Stimulated activated CD4-positive, alpha-beta T cell treated with anti-CD3 and anti-CD28 coated beads, Interleukin-15, amount 100 ng/mL, for 1 hour (primary cell): ENCODE measurements around the gene HLA-F.

ENCODE experiments used
- DNase-seq, 2 donors: peaks; one replicate each; pipeline ENCODE4 v3.0.0-alpha.2; 2020; ENCODE audit warnings: low read depth in 1 of 2, low spot score in 1 of 2

HLA-F gene

DNA sequence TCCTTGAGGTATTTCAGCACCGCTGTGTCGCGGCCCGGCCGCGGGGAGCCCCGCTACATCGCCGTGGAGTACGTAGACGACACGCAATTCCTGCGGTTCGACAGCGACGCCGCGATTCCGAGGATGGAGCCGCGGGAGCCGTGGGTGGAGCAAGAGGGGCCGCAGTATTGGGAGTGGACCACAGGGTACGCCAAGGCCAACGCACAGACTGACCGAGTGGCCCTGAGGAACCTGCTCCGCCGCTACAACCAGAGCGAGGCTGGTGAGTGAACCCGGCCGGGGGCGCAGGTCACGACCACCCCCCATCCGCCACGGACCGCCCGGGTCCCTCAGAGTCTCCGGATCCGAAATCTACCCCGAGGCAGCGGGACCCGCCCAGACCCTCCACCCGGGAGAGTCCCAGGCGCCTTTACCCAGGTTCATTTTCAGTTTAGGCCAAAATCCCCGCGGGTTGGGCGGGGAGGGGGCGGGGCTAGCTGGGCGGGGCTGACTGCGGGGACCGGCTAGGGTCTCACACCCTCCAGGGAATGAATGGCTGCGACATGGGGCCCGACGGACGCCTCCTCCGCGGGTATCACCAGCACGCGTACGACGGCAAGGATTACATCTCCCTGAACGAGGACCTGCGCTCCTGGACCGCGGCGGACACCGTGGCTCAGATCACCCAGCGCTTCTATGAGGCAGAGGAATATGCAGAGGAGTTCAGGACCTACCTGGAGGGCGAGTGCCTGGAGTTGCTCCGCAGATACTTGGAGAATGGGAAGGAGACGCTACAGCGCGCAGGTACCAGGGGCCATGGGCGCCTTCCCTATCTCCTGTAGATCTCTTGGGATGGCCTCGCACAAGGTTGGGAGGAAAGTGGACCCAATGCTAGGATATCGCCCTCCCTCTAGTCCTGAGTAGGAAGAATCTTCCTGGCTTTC, 693 bp downstream of the HLA-F start:
- DNase-seq, result peak; percentile 60 to 87

DNA sequence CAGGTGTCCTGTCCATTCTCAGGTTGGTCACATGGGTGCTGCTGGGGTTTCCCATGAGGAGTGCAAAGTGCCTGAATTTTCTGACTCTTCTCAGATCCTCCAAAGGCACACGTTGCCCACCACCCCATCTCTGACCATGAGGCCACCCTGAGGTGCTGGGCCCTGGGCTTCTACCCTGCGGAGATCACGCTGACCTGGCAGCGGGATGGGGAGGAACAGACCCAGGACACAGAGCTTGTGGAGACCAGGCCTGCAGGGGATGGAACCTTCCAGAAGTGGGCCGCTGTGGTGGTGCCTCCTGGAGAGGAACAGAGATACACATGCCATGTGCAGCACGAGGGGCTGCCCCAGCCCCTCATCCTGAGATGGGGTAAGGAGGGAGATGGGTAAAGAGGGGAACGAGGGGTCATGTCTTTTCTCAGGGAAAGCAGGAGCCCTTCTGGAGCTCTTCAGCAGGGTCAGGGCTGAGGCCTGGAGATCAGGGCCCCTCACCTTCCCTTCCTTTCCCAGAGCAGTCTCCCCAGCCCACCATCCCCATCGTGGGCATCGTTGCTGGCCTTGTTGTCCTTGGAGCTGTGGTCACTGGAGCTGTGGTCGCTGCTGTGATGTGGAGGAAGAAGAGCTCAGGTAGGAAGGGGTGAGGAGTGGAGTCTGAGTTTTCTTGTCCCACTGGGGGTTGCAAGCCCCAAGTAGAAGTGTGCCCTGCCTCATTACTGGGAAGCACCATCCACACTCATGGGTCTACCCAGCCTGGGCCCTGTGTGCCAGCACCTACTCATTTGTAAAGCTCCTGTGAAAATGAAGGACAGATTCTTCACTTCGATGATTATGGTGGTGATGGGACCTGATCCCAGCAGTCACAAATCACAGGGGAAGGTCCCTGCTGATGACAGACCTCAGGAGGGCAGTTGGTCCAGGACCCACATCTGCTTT, 2.0 kb downstream of the HLA-F start:
- no peak for DNase-seq

DNA sequence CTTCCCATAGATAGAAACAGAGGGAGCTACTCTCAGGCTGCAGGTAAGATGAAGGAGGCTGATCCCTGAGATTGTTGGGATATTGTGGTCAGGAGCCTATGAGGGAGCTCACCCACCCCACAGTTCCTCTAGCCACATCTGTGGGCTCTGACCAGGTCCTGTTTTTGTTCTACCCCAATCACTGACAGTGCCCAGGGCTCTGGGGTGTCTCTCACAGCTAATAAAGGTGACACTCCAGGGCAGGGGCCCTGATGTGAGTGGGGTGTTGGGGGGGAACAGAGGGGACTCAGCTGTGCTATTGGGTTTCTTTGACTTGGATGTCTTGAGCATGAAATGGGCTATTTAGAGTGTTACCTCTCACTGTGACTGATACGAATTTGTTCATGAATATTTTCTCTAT, 2.8 kb downstream of the HLA-F start:
- no peak for DNase-seq

DNA sequence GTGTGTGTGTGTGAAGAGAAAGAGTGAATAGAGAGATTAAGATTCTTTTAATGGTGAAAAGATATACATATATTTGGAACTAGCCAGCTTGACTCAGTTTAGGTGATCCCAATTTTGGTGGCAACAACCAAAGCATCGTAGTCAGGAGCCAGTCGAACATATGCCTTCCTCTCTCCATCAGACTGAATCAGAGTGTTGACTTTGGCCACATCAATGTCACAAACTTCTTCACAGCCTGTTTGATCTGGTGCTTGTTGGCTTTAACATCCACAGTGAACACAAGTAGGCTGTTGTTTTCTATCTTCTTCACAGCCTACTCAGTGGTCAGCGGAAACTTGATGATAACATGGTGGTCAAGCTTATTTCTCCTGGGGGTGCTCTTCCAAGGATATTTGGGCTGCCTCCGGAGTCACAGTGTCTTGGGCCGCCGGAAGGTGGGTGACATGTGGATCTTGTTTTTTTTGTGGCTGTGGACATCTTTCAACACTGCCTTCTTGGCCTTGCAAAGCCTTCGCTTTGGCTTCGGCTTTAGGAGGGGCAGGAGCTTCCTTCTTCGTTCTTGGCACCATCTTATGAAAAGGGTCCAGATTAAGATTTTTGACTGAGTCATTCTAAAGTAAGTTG, 3.4 kb downstream of the HLA-F start:
- no peak for DNase-seq

DNA sequence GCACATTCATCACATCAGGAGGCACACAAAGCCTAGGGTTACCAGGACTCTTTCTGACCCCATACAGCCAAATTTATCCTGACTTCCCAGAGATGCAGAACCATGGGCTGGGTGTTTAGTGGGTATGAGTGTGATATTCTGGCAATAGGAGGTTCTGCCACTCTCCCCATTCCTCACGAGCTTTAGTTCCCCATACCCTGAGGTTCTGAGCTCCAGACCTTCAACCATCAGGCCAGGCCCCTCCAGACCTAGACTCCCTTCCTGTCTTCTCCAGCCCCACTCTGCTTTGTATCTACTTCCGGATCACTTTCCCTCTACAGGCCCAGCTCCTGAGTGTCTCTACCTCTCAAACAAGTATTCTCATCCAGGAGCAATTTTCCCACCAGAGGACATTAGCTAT, 4.4 kb downstream of the HLA-F start:
- no peak for DNase-seq

DNA sequence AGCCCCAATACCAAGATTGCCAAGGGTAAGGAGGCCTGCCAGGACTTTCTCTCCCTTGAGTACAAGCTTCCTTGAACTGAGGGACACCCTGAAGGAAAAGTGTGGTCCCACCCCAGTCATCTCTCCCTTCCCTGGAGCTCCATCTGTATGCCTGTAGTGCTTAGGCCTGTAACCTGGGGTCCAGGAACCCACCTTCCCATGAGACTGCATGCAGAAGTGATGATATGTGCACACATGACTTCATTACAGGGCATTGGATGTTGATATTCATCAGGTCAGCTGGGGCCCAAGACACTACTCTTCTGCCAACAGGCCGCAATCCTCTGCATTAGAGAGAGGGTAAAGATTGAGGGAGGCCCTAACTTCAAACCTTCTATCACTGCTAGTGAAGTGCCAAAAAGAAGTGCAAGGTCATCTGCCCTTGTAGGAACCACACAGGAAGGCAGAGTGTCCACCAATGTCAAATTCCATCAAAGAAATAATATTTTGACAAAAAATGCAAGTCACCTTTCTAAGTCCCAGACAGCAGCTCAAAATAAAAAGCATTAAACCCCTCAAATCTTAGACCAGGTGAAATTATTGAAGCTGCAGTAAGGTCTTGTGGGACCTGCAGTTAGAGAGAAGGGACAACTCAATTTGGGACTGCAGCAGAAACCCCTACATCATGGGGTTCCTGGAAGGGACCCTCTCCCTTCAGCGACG, 5.1 kb downstream of the HLA-F start:
- DNase-seq, result no peak

DNA sequence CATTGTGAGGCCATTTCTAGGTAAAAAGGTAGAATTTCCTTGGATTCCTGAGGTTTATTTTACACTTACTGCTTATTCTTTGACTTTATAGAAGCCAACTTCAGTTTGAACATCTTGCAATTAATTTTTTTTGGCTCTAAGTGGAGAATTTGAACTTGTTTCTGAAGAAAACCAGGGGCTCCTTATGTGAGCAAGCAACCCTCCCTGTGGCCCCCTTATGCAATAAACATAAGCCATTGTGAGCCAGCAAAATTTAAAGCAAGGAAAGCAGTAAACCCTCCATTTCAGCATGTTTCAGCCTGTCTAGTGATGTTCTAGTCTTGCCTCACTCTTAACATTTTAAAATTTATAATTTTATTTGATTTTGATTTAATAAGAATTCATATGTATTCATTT, 5.6 kb downstream of the HLA-F start:
- DNase-seq, result no peak

DNA sequence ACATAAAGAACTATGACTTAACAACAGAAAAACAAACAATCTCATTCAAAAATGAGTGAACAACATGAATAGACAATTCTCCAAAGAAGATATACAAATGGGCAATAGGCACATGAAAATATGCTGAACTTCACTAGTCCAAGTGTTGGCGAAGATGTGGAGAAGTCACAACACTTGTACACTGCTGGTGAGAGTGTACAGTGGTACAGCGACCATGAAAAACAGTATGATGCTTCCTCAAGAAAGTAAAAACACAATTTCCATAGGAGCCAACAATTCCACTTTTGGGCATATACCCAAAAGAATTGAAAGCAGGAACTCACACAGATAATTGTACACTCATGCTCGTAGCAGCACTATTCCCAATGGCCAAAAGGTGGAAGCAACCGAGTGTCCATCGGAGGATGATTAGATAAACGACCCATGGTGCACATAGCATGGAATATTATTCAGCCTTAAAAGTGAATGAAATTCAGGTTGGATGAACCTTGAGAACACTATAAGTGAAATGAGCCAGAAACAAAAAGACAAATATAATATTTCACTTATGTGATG, 6.6 kb downstream of the HLA-F start:
- DNase-seq, result no peak

DNA sequence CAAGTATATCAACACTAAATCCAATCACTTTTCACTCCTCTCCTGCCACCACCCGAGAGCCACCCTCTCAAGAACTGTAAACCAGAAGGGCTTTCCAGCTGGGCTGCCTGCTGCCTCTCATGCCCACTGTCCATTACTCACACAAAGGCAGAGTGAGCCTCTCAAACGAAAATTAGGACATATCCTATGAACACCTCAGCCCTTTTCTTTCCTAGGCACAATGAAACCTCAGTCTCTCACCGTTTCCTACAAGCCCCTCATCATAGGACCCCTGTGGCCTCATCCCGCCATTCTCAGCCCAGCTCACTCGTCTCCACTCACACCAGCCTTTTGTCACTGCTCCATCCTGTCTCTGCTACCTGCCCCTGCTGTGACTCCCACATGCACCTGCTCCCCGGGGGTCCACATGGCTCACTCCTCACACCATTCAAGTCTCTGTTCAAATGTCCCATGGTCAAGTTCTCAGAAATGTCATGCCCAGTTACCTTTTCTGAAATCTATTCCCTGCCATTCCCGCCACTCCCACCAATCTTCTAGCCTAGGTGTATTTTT, 7.4 kb downstream of the HLA-F start:
- no peak for DNase-seq

DNA sequence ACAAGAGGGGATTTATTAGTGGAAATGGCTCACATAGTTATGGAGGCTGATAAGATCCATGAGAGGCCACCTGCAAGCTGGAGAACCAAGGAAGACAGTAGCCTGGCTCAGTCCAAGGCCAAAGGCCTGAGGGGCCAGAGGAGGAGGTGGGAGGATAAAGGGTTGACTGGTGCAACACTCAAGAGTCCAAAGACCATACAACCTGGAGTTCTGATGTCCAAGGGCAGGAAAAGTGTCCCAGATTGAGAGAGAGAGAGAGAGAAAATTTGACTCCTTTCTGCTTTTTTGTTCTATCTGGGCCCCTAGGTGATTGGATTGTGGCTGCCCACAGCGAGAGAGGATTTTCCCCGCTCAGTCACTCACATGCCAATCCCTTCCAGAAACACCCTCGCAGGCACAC, 8.0 kb downstream of the HLA-F start:
- no peak for DNase-seq

DNA sequence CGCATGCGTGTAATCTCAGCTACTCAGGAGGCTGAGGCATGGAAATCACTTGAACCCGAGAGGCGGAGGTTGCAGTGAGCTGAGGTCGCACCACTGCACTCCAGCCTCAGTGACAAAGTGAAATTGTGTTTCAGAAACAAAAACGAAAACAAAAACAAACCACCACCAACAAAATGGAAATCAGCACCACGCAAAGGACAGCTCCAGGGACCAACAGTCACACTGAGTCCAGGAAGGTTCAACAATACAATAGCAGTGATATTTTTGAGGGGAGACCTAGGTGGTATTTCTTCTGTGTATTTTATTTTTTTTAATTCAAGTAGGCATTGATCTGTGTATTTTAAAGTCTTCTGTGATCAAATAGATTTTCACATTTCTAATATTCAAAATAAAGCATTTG, 9.8 kb downstream of the HLA-F start:
- DNase-seq, result no peak

DNA sequence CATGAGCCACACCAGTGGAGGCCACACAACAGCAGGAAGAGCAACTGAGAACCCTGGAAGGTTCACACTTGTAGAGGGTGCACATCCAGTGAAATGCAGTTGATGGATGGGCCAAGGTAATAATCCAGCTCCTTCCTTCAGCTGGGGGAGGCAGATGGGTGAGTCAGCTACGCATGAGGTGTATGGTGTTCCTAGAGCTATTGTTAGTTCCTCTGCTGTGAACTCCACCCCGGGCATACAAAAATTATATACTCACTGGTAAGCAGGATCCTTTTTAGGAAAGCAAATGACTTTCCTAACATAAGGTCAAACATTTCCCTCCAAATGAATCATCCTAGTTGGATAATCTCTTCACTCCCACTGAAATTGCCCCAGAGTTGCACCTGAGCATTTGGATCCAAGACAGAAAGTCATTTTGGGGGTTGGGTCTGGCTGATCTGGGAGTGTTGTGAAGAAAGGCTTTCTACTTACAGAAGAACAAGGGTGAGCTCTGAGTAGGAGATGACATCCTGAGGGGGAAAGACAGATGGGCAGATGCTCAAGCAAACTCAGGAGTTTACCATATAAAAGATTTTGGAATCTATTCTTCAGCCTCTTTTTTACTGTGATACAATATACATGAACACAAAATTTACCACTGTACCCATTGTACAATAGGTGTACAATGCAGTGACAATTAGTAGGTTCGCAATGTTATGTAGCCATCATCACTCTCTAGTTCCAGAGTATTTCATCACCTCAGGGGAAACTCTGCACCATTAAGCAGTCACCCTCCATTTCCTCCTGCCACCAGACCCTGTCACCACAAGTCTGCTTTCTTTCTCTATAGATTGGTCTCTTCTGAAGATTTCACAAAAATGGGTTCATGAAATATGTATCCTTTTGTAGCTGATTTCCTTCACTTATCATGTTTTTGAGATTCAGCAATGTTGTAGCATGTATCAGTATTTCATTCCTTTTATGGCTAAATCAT, 11.1 kb downstream of the HLA-F start:
- DNase-seq, result no peak

DNA sequence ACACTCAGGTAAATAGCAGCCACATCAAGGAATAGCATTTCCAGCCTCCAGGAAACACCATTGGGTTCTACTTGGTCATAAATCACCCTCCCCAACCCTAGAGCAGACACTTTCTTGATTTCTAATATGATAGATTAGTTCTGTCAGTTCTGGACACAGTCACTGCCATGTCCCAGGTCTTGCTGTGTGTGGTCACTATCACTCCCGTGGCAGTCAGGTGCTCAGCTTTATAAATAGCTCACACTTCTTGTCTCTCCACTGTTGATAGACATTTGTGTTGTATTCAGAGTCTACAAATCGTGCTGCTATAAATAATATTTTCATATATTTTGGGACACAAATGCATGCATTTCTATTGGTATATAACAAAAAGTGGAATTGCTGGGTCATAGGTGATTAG, 13.3 kb downstream of the HLA-F start:
- no peak for DNase-seq

DNA sequence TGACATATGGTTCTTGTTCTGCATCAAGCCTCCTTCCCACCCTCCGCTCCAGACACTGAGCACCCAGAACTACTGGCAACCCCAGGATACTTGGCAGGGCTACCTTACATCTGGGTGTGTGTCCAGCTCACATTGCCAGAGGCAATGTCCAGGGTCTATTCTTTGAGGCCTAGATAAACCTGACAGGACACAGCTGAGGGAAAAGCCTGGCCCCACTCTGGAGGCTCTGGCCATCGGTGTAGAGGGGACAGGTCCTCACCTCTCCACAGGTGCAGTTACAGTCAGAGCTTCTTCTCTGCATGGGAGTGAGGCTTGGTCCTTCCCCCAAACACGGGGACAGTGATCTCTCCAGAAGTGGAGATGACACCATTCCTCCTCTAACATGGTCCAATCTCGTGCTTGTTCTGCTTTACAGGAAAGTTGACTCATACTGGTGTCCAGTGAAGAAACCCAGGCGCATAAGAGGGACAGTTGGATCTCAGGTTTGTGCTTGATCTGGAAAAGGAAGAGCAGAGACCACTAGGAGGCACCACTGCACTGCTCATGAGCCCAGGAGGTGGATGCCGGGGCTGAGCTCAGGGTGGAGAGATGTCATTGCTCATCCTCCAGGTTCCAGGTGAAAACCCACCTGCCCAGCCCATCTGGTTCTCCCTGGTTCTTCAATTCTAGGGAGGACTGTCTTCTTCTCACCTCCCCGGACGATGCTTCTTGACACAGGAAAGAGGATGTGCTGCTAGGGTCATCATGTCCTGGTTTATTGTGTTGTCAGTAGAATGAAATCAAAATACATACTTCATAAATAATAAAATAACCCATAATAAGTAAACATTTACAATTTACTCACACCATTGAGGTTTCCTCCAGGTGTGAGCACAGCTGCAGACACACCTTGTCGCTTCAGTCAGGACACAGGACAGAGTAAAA, 14.7 kb downstream of the HLA-F start:
- DNase-seq, result peak in 1 of 2 donors; percentile 32

DNA sequence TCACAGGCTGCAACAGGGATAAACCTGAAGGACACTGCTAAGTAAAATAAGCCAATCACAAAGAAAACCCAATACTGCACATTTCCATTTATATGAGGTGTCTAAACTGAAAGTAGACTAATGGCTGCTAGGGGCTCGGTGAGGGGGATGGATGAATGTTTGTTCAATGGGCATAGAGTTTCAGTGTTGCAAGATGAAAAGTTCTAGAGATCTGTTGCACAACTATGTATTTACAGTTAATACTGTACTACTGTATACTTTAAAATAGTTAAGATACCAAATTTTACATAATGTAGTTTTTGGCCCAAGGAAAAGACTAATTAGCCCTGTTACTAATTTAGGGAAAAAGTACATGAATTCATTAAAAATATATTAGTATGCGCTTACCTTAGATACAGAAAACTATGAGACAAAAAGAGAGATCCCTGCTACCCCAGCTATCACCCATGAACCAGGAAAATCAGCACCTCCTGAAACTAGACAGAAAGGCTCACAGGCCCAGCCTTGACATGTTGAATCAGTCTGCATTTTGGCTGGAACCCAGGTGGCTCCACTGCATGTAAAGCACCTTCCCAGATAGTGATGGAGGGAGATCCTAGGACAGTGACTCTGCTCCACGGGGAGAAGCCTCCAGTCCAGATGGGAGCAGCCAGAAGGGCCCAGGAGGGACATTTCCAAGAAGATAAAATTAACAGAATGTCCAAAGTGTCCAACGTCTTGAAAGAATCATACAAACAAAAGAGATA, 16.1 kb downstream of the HLA-F start:
- no peak for DNase-seq

DNA sequence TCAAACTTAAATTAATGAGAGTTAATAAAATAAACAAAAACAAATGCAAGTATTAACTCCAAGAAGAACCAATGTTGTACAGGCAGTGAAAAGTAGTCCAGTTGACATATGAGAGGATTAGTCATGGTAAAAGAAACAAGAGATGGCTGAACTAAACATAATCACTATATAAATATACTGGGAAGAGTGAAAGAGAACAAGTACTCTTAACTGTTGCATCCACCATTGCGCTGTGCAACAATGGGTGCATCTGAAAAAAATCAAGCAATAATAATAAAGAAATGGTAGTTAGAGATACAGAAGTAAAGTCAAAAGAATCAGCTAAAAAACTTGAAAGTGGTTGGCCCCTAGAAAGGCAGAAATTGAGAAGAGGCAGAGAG, 16.6 kb downstream of the HLA-F start:
- no peak for DNase-seq

DNA sequence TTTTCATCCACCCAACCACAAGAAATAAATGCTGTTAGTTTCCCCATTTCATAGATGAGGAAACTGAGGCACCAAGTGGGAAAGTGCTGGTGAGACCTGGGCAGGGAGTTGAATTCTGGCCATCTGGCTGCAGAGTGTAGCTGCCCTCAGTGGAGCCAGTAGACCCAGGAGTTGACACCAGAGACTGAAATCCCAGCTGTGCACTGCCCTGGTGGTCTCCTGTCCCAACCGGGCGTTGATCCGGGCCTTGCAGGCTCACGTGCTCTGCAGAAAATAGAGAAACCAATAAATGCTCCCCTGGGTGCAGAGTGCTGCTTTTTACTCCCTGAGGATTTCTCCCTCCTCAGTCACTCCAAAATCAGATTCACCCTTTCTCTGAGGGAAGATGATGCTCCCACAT, 18.4 kb downstream of the HLA-F start:
- no peak for DNase-seq

DNA sequence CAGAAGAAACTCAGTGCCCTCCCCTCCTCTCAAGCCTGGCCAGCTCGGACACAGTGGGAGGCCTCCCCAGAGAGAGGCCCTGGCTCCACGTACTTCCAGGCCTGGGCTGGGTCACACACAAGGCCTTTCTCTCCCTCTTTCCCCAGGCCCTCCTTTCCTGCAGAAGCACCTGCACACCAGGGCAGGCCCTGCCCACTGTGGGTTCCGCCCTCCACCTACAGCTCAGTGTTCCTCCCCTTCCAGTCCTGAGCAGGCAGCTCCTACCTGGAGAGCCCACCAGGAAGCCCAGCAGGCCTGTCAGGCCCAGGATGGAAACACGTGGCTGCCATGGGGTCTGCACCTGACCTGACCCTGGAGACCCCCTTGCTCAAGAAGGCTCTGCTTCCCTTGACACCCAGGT, 18.9 kb downstream of the HLA-F start:
- no peak for DNase-seq
